HEK293 (cell line): ENCODE results near the gene CPT1C.

Experiments used
- CTCF ChIA-PET: fragments of 350-600 bp; formaldehyde crosslinking; extraction: SDS; loops from one replicate; lab custom pipeline; 2021; ENCODE audit warnings: antibody characterized with exemption; lab: Yijun Ruan, JAX
- POLR2A ChIA-PET: fragments of 300-600 bp; formaldehyde crosslinking; extraction: SDS; loops from one replicate; lab custom pipeline; 2020; ENCODE audit warnings: antibody characterized with exemption, inconsistent platforms; lab: Yijun Ruan, JAX
- H3K27ac ChIP-seq: fragments of 200-500 bp; sonication (Bioruptor generic); 2 replicates; pipeline ENCODE4 v1.5.1; 2014; ENCODE audit warnings: low read depth, low read length, control low read depth, inconsistent platforms; ENCODE audit errors: extremely low read depth
- H3K36me3 ChIP-seq, 2 experiments: fragments of 200-500 bp in 1 of 2; sonication (Bioruptor generic) in 1 of 2; 1 replicate in 1 of 2; 2 replicates in 1 of 2; pipeline ENCODE4 v1.5.1; 2014 to 2017; ENCODE audit warnings: inconsistent platforms in 2 of 2, low read length in 2 of 2; ENCODE audit not compliant: control insufficient read depth in 2 of 2, insufficient read depth in 1 of 2
- H3K4me1 ChIP-seq: fragments of 200-500 bp; sonication (Bioruptor generic); 2 replicates; pipeline ENCODE4 v1.5.1; 2014; ENCODE audit warnings: mild to moderate bottlenecking, low read length, inconsistent platforms; ENCODE audit not compliant: control insufficient read depth, insufficient read depth
- H3K4me3 ChIP-seq: 2 replicates; pipeline ENCODE4 v1.5.1; 2011; ENCODE audit warnings: low read depth, mild to moderate bottlenecking, control low read depth, low read length, moderate library complexity
- H3K9me3 ChIP-seq: fragments of 200-500 bp; sonication (Bioruptor generic); 2 replicates; pipeline ENCODE4 v1.5.1; 2014; ENCODE audit warnings: low read depth, low read length, inconsistent platforms; ENCODE audit not compliant: control insufficient read depth, insufficient read depth
- CTCF ChIP-seq: fragments of 450-650 bp; formaldehyde crosslinking; IDR thresholded peaks from 2 replicates; pipeline ENCODE4 v1.5.1; 2016; ENCODE audit warnings: missing biosample characterization, missing genetic modification characterization
- GLI4 ChIP-seq: fragments of 450-650 bp; formaldehyde crosslinking; IDR thresholded peaks from 2 replicates; pipeline ENCODE4 v1.5.1; 2016; ENCODE audit warnings: missing biosample characterization, missing genetic modification characterization
- GLIS2 ChIP-seq: fragments of 450-650 bp; formaldehyde crosslinking; IDR thresholded peaks from 2 replicates; pipeline ENCODE4 v1.5.1; 2016; ENCODE audit warnings: missing biosample characterization, missing genetic modification characterization
- WT1 ChIP-seq: fragments of 450-650 bp; formaldehyde crosslinking; IDR thresholded peaks from 2 replicates; pipeline ENCODE4 v1.5.1; 2016; ENCODE audit warnings: missing biosample characterization, missing genetic modification characterization
- ZFHX2 ChIP-seq: fragments of 450-650 bp; formaldehyde crosslinking; conservative IDR thresholded peaks from 2 replicates; pipeline ENCODE4 v1.5.1; 2016; ENCODE audit warnings: missing biosample characterization, missing genetic modification characterization
- ZIC2 ChIP-seq: fragments of 450-650 bp; formaldehyde crosslinking; IDR thresholded peaks from 2 replicates; pipeline ENCODE4 v1.5.1; 2016; ENCODE audit warnings: missing biosample characterization, missing genetic modification characterization
- ZNF138 ChIP-seq: fragments of 450-650 bp; formaldehyde crosslinking; IDR thresholded peaks from 2 replicates; pipeline ENCODE4 v1.5.1; 2016; ENCODE audit warnings: missing biosample characterization, missing genetic modification characterization, borderline replicate concordance
- ZNF155 ChIP-seq: fragments of 450-650 bp; formaldehyde crosslinking; IDR thresholded peaks from 2 replicates; pipeline ENCODE4 v1.5.1; 2016; ENCODE audit warnings: missing biosample characterization, missing genetic modification characterization
- ZNF239 ChIP-seq: fragments of 450-650 bp; formaldehyde crosslinking; IDR thresholded peaks from 2 replicates; pipeline ENCODE4 v1.5.1; 2016; ENCODE audit warnings: missing biosample characterization, missing genetic modification characterization
- ZNF529 ChIP-seq: fragments of 450-650 bp; formaldehyde crosslinking; IDR thresholded peaks from 2 replicates; pipeline ENCODE4 v1.5.1; 2017; ENCODE audit warnings: missing genetic modification characterization, missing biosample characterization; ENCODE audit not compliant: insufficient replicate concordance
- ZNF544 ChIP-seq: fragments of 450-650 bp; formaldehyde crosslinking; IDR thresholded peaks from 2 replicates; pipeline ENCODE4 v1.5.0; 2017; ENCODE audit warnings: missing biosample characterization, missing genetic modification characterization
- ZNF558 ChIP-seq: fragments of 450-650 bp; formaldehyde crosslinking; IDR thresholded peaks from 2 replicates; pipeline ENCODE4 v1.5.1; 2016; ENCODE audit warnings: missing biosample characterization, missing genetic modification characterization
- ZNF560 ChIP-seq: fragments of 450-650 bp; formaldehyde crosslinking; IDR thresholded peaks from 2 replicates; pipeline ENCODE4 v1.5.1; 2017; ENCODE audit warnings: missing biosample characterization, missing genetic modification characterization, borderline replicate concordance
- ZNF664 ChIP-seq: fragments of 450-650 bp; formaldehyde crosslinking; IDR thresholded peaks from 2 replicates; pipeline ENCODE4 v1.5.1; 2016; ENCODE audit warnings: missing biosample characterization, missing genetic modification characterization
- ZNF701 ChIP-seq: fragments of 450-650 bp; formaldehyde crosslinking; IDR thresholded peaks from 2 replicates; pipeline ENCODE4 v1.5.1; 2016; ENCODE audit warnings: missing biosample characterization, missing genetic modification characterization
- ZNF76 ChIP-seq: fragments of 450-650 bp; formaldehyde crosslinking; IDR thresholded peaks from 2 replicates; pipeline ENCODE4; 2016; ENCODE audit warnings: low read depth, missing biosample characterization, missing genetic modification characterization, borderline replicate concordance
- ZSCAN30 ChIP-seq: fragments of 450-650 bp; IDR thresholded peaks from 2 replicates; pipeline ENCODE4 v1.5.1; 2018; ENCODE audit warnings: missing biosample characterization, mild to moderate bottlenecking, missing genetic modification characterization, moderate library complexity
- TF ChIP-seq, protein P1 (sequence below): fragments of 450-650 bp; formaldehyde crosslinking; IDR thresholded peaks from 2 replicates; pipeline ENCODE4 v1.5.0; 2017; ENCODE audit warnings: missing biosample characterization, missing genetic modification characterization, borderline replicate concordance
- TF ChIP-seq, protein P2 (sequence below): fragments of 450-650 bp; formaldehyde crosslinking; IDR thresholded peaks from 2 replicates; pipeline ENCODE4 v1.5.1; 2016; ENCODE audit warnings: missing biosample characterization, missing genetic modification characterization, borderline replicate concordance
- TF ChIP-seq, protein P3 (sequence below): fragments of 450-650 bp; formaldehyde crosslinking; IDR thresholded peaks from 2 replicates; pipeline ENCODE4 v1.5.1; 2016; ENCODE audit warnings: missing biosample characterization, missing genetic modification characterization
- TF ChIP-seq, protein P4 (sequence below): fragments of 450-650 bp; formaldehyde crosslinking; IDR thresholded peaks from 2 replicates; pipeline ENCODE4 v1.5.1; 2016; ENCODE audit warnings: missing biosample characterization, missing genetic modification characterization
- TF ChIP-seq, protein P5 (sequence below): fragments of 450-650 bp; formaldehyde crosslinking; IDR thresholded peaks from 2 replicates; pipeline ENCODE4 v1.5.1; 2016; ENCODE audit warnings: missing biosample characterization, missing genetic modification characterization
- TF ChIP-seq, protein P6 (sequence below): fragments of 450-650 bp; formaldehyde crosslinking; IDR thresholded peaks from 2 replicates; pipeline ENCODE4 v1.5.1; 2017; ENCODE audit warnings: missing biosample characterization, missing genetic modification characterization

Gene CPT1C

DNA sequence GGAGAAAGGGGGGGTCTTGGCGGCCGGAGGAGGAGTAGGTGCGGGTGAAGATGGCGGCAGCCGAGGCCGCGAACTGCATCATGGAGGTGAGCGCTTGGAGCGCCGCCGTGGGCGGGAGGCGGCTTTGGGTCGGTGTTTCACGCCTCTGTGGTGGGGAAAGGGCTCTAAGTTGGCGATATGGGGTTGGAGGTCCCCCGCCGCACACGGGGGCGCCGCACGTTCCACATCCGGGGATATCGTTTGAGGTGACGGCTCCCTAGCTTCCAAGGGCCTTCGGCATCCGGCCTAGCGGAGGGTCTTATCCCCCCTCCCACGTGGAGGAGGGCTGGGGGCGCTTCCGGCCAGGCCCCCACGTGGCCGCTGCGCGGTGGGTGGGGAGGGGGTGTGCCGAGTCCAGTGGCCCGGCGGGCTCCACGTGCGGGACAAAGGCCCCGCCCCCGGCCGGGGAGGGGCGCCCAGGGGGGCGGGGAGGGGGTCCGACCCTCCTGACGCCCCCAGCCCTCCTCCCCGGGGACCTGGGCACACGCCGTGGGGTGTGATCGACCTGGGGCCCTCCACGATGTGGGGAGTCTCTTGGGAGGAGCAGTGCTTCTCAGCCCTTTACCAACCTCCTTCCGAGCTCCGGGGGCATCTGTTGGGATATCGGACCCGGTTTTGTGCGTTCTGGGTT lies 13.6 kb upstream of the CPT1C start, which contains the start of gene PRMT1:
PRMT1 (plus strand) TSS at position 41 of the 670 bp plus-strand sequence; CDS start at position 51, 10 bp downstream.
- ChIA-PET POLR2A (interaction anchor here (0.5 to 3.8 kb wide), 16 partner anchors 10 to 302 kb away, joined by 3 to 56 read pairs (median 8); partner anchors contain the start of genes AKT1S1, ATF5, BCL2L12 and FUZ), CTCF (interaction anchor here (0.6 to 4.4 kb wide), 11 partner anchors 10 to 354 kb away, joined by 3 to 27 read pairs (median 5); partner anchors contain the start of genes BCL2L12, IRF3, PRRG2 and RRAS)
- Histone ChIP-seq H3K27ac (peak within 1 kb of the TSS; percentile 94), H3K4me3 (peak within 1 kb of the TSS; percentile 76), H3K9me3 (no peaks in the 10 kb centered on the region), H3K4me1 (peaks cover 17% of the 10 kb centered on the region), H3K36me3 (peaks cover 23 to 24% of the 10 kb centered on the region in 2 experiments)
- TF ChIP-seq ZNF701 (no peak), GLI4 (tag by site-specific recombination) (no peak), ZIC2 (peak; percentile 14; the same call in 1 of the 2 replicates), ZNF664 (tag by site-specific recombination) (no peak), ZNF239 (tag by site-specific recombination) (no peak), ZNF558 (tag by site-specific recombination) (no peak), GLIS2 (peak; percentile 92), CTCF (tag by site-specific recombination) (peak; percentile 72), ZNF544 (tag by site-specific recombination) (no peak), WT1 (tag by site-specific recombination) (peak; percentile 55; the same call in 1 of the 2 replicates), ZNF138 (tag by site-specific recombination) (no peak), ZNF560 (no peak), ZNF155 (no peak), ZSCAN30 (tag by site-specific recombination) (peak; percentile 65; the same call in 1 of the 2 replicates), ZNF76 (tag by site-specific recombination) (peak; percentile 78), ZNF529 (tag by site-specific recombination) (no peak), ZFHX2 (peak; percentile 95)
- TF ChIP-seq, protein P1, sequence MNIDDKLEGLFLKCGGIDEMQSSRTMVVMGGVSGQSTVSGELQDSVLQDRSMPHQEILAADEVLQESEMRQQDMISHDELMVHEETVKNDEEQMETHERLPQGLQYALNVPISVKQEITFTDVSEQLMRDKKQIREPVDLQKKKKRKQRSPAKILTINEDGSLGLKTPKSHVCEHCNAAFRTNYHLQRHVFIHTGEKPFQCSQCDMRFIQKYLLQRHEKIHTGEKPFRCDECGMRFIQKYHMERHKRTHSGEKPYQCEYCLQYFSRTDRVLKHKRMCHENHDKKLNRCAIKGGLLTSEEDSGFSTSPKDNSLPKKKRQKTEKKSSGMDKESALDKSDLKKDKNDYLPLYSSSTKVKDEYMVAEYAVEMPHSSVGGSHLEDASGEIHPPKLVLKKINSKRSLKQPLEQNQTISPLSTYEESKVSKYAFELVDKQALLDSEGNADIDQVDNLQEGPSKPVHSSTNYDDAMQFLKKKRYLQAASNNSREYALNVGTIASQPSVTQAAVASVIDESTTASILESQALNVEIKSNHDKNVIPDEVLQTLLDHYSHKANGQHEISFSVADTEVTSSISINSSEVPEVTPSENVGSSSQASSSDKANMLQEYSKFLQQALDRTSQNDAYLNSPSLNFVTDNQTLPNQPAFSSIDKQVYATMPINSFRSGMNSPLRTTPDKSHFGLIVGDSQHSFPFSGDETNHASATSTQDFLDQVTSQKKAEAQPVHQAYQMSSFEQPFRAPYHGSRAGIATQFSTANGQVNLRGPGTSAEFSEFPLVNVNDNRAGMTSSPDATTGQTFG (tag by site-specific recombination) = no peak
- TF ChIP-seq, protein P2, sequence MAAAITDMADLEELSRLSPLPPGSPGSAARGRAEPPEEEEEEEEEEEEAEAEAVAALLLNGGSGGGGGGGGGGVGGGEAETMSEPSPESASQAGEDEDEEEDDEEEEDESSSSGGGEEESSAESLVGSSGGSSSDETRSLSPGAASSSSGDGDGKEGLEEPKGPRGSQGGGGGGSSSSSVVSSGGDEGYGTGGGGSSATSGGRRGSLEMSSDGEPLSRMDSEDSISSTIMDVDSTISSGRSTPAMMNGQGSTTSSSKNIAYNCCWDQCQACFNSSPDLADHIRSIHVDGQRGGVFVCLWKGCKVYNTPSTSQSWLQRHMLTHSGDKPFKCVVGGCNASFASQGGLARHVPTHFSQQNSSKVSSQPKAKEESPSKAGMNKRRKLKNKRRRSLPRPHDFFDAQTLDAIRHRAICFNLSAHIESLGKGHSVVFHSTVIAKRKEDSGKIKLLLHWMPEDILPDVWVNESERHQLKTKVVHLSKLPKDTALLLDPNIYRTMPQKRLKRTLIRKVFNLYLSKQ (tag by site-specific recombination) = no peak
- TF ChIP-seq, protein P3, sequence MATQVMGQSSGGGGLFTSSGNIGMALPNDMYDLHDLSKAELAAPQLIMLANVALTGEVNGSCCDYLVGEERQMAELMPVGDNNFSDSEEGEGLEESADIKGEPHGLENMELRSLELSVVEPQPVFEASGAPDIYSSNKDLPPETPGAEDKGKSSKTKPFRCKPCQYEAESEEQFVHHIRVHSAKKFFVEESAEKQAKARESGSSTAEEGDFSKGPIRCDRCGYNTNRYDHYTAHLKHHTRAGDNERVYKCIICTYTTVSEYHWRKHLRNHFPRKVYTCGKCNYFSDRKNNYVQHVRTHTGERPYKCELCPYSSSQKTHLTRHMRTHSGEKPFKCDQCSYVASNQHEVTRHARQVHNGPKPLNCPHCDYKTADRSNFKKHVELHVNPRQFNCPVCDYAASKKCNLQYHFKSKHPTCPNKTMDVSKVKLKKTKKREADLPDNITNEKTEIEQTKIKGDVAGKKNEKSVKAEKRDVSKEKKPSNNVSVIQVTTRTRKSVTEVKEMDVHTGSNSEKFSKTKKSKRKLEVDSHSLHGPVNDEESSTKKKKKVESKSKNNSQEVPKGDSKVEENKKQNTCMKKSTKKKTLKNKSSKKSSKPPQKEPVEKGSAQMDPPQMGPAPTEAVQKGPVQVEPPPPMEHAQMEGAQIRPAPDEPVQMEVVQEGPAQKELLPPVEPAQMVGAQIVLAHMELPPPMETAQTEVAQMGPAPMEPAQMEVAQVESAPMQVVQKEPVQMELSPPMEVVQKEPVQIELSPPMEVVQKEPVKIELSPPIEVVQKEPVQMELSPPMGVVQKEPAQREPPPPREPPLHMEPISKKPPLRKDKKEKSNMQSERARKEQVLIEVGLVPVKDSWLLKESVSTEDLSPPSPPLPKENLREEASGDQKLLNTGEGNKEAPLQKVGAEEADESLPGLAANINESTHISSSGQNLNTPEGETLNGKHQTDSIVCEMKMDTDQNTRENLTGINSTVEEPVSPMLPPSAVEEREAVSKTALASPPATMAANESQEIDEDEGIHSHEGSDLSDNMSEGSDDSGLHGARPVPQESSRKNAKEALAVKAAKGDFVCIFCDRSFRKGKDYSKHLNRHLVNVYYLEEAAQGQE = peak; percentile 44; the same call in 1 of the 2 replicates
- TF ChIP-seq, protein P4, sequence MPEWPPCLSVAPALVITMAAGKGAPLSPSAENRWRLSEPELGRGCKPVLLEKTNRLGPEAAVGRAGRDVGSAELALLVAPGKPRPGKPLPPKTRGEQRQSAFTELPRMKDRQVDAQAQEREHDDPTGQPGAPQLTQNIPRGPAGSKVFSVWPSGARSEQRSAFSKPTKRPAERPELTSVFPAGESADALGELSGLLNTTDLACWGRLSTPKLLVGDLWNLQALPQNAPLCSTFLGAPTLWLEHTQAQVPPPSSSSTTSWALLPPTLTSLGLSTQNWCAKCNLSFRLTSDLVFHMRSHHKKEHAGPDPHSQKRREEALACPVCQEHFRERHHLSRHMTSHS (tag by site-specific recombination) = no peak
- TF ChIP-seq, protein P5, sequence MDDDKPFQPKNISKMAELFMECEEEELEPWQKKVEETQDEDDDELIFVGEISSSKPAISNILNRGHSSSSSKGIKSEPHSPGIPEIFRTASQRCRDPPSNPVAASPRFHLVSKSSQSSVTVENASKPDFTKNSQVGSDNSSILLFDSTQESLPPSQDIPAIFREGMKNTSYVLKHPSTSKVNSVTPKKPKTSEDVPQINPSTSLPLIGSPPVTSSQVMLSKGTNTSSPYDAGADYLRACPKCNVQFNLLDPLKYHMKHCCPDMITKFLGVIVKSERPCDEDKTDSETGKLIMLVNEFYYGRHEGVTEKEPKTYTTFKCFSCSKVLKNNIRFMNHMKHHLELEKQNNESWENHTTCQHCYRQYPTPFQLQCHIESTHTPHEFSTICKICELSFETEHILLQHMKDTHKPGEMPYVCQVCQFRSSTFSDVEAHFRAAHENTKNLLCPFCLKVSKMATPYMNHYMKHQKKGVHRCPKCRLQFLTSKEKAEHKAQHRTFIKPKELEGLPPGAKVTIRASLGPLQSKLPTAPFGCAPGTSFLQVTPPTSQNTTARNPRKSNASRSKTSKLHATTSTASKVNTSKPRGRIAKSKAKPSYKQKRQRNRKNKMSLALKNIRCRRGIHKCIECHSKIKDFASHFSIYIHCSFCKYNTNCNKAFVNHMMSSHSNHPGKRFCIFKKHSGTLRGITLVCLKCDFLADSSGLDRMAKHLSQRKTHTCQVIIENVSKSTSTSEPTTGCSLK (tag by site-specific recombination) = no peak
- TF ChIP-seq, protein P6, sequence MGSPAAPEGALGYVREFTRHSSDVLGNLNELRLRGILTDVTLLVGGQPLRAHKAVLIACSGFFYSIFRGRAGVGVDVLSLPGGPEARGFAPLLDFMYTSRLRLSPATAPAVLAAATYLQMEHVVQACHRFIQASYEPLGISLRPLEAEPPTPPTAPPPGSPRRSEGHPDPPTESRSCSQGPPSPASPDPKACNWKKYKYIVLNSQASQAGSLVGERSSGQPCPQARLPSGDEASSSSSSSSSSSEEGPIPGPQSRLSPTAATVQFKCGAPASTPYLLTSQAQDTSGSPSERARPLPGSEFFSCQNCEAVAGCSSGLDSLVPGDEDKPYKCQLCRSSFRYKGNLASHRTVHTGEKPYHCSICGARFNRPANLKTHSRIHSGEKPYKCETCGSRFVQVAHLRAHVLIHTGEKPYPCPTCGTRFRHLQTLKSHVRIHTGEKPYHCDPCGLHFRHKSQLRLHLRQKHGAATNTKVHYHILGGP (tag by site-specific recombination) = no peak
